H1 (cell line): Measurements from ENCODE around the gene TCAF1.
"Not testable (repeated sequence)": the region's sequence is repeated elsewhere in the genome, so short reads cannot be mapped to it uniquely, and the experiment has no call there.

Experiments
- CEBPB ChIP-seq: IDR thresholded peaks from 2 replicates; pipeline ENCODE4 v1.6.1; 2012; ENCODE audit warnings: low read depth, low read length
- EGR1 ChIP-seq: IDR thresholded peaks from 2 replicates; pipeline ENCODE4 v1.6.1; 2011; ENCODE audit warnings: low read depth, low read length, borderline replicate concordance
- EP300 ChIP-seq, 2 experiments: IDR thresholded peaks; 1 replicate in 1 of 2; 2 replicates in 1 of 2; pipeline ENCODE4 v1.6.1; 2011 to 2012; ENCODE audit warnings: low read depth in 2 of 2, low read length in 2 of 2, mild to moderate bottlenecking in 2 of 2, borderline replicate concordance in 1 of 2, inconsistent platforms in 1 of 2, moderate library complexity in 1 of 2
- EZH2 ChIP-seq: fragments of 200-600 bp; sonication (generic); IDR thresholded peaks from 2 replicates; pipeline ENCODE4 v1.7.1; 2012; ENCODE audit warnings: low read depth, mild to moderate bottlenecking, moderate library complexity, low read length, inconsistent platforms; ENCODE audit not compliant: severe bottlenecking
- GTF2F1 ChIP-seq: IDR thresholded peaks from 2 replicates; pipeline ENCODE4 v1.6.1; 2012; ENCODE audit warnings: low read depth, low read length, improper control_type of control experiment, borderline replicate concordance
- HDAC6 ChIP-seq: IDR thresholded peaks from one replicate; pipeline ENCODE4 v1.7.1; 2012; ENCODE audit warnings: low read depth, mild to moderate bottlenecking, inconsistent platforms, low read length, moderate library complexity
- JUN ChIP-seq: IDR thresholded peaks from 2 replicates; pipeline ENCODE4 v1.6.1; 2011; ENCODE audit warnings: low read depth, mild to moderate bottlenecking, improper control_type of control experiment, low read length
- PHF8 ChIP-seq: fragments of 200-600 bp; sonication (generic); conservative IDR thresholded peaks from 2 replicates; pipeline ENCODE4 v1.7.1; 2012; ENCODE audit warnings: low read depth, mild to moderate bottlenecking, inconsistent platforms, low read length, moderate library complexity
- POLR2A ChIP-seq, 2 experiments: IDR thresholded peaks; 1 replicate in 1 of 2; 2 replicates in 1 of 2; pipeline ENCODE4 v1.6.1; 2011; ENCODE audit warnings: low read depth in 2 of 2, low read length in 2 of 2, mild to moderate bottlenecking in 2 of 2; ENCODE audit errors: control extremely low read depth in 1 of 2
- SP4 ChIP-seq: IDR thresholded peaks from 2 replicates; pipeline ENCODE4 v1.6.1; 2012; ENCODE audit warnings: low read length, inconsistent platforms
- SUZ12 ChIP-seq: fragments of 200-600 bp; sonication (generic); IDR thresholded peaks from 2 replicates; pipeline ENCODE4 v1.6.1; 2012; ENCODE audit warnings: mild to moderate bottlenecking, inconsistent platforms, low read length, moderate library complexity, mixed read lengths
- TAF1 ChIP-seq: IDR thresholded peaks from 2 replicates; pipeline ENCODE4 v1.6.1; 2011; ENCODE audit warnings: mild to moderate bottlenecking, low read depth, low read length
- TF ChIP-seq, protein P1 (sequence below), 3 experiments: IDR thresholded peaks; 1 replicate in 2 of 3; 2 replicates in 1 of 3; pipeline versions ENCODE4 v1.5.1 to v1.6.1; 2011; ENCODE audit warnings: low read length in 3 of 3, mild to moderate bottlenecking in 3 of 3, inconsistent platforms in 2 of 3, low read depth in 1 of 3, moderate library complexity in 1 of 3; ENCODE audit not compliant: insufficient read depth in 1 of 3; ENCODE audit errors: control extremely low read depth in 1 of 3
- TF ChIP-seq, protein P2 (sequence below): IDR thresholded peaks from 2 replicates; pipeline ENCODE4 v1.6.1; 2011; ENCODE audit warnings: low read depth, mild to moderate bottlenecking, low read length; ENCODE audit not compliant: insufficient read depth

DNA sequence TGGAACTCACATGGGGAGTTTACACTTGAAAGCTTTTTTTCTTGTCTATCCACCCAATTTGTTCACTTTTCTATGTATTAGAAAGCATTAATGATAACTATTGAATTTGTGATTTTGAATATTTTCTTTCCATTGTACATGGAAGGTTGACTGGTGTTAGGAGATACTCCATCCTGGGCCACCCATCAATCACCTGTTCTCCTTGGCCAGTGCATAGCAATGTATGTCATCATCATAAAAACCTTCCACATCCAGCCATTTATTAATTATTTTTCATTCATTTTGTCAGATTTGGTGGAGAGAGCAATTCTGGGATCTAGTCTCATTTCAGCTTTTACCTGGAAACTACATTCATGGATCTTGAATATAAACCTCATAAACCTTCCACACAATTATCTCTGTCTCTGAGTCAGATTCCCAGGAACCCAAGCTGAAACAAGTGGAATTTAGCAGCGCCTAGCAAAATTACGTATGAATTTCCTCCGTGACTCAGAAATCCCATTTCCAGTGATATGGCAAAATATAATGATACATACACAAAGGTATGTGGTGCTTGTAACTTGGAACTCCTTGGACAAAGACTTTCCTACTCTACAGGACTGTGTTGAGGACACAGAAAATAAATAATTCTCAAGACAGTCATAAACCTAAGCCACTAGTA lies 78.2 kb downstream of the TCAF1 start:
- TF ChIP-seq EP300 (IDR thresholded peaks at IDR 0.05; ENCODE audit: borderline replicate concordance in 1 of 2, low read depth in 2 of 2, low read length in 2 of 2); CEBPB; EGR1; POLR2A (IDR thresholded peaks at IDR 0.05; ENCODE audit: control extremely low read depth in 1 of 2, low read depth in 2 of 2, low read length in 2 of 2); GTF2F1; TAF1; JUN; SP4; SUZ12; PHF8; EZH2; HDAC6: not testable (repeated sequence)
- TF ChIP-seq, protein P1, sequence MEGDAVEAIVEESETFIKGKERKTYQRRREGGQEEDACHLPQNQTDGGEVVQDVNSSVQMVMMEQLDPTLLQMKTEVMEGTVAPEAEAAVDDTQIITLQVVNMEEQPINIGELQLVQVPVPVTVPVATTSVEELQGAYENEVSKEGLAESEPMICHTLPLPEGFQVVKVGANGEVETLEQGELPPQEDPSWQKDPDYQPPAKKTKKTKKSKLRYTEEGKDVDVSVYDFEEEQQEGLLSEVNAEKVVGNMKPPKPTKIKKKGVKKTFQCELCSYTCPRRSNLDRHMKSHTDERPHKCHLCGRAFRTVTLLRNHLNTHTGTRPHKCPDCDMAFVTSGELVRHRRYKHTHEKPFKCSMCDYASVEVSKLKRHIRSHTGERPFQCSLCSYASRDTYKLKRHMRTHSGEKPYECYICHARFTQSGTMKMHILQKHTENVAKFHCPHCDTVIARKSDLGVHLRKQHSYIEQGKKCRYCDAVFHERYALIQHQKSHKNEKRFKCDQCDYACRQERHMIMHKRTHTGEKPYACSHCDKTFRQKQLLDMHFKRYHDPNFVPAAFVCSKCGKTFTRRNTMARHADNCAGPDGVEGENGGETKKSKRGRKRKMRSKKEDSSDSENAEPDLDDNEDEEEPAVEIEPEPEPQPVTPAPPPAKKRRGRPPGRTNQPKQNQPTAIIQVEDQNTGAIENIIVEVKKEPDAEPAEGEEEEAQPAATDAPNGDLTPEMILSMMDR (IDR thresholded peaks at IDR 0.05; ENCODE audit: control extremely low read depth in 1 of 3, insufficient read depth in 1 of 3, low read depth in 1 of 3, low read length in 3 of 3): not testable (repeated sequence)
- TF ChIP-seq, protein P2, sequence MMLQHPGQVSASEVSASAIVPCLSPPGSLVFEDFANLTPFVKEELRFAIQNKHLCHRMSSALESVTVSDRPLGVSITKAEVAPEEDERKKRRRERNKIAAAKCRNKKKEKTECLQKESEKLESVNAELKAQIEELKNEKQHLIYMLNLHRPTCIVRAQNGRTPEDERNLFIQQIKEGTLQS: not testable (repeated sequence)
